ENCODE data around the gene LCN1.
A peak's percentile ranks its signal among the peaks of the same experiment; 100 is the strongest.

Gene LCN1

GRCh38 chr9:135489188-135489906 lies 31.9 kb upstream of the LCN1 start:
- no peak for DNase-seq

- no peak for DNase-seq
These were observed 30.9 kb upstream of the LCN1 start for GRCh38 chr9:135490166-135490870.

- DNase-seq: no peak
These were observed 30.2 kb upstream of the LCN1 start for GRCh38 chr9:135490980-135491464.

- no peak for DNase-seq
These were observed 29.5 kb upstream of the LCN1 start for GRCh38 chr9:135491764-135492163.

GRCh38 chr9:135492886-135493669 lies 28.2 kb upstream of the LCN1 start:
- no peak for DNase-seq

GRCh38 chr9:135494791-135495559 lies 26.3 kb upstream of the LCN1 start:
- DNase-seq: no peak

GRCh38 chr9:135498381-135499126 lies 22.7 kb upstream of the LCN1 start:
- no peak for DNase-seq

- peak; percentile 91 for DNase-seq
These were observed 21.7 kb upstream of the LCN1 start for GRCh38 chr9:135499326-135500070.

GRCh38 chr9:135500071-135500524 lies 21.1 kb upstream of the LCN1 start:
- DNase-seq: no peak

GRCh38 chr9:135500525-135501260 lies 20.5 kb upstream of the LCN1 start, which contains the start of gene MRPS2:
TSS of gene MRPS2 (plus strand) at chr9:135500682. CDS start at chr9:135500711, 29 bp downstream.
- DNase-seq: peak; percentile 91

- DNase-seq: no peak
These were observed 19.7 kb upstream of the LCN1 start for GRCh38 chr9:135501261-135502167.

- DNase-seq: no peak
These were observed 18.9 kb upstream of the LCN1 start for GRCh38 chr9:135502168-135502872.

GRCh38 chr9:135502873-135503321 lies 18.3 kb upstream of the LCN1 start:
- DNase-seq: no peak

- DNase-seq: no peak
These were observed 17.6 kb upstream of the LCN1 start for GRCh38 chr9:135503371-135504261.

- peak; percentile 58 for DNase-seq
These were observed 16.7 kb upstream of the LCN1 start for GRCh38 chr9:135504262-135505243.

All from inflammatory macrophage treated with lipopolysaccharide for 4 hours (primary cell).